HepG2 (cell line): ENCODE data around the gene THOP1. TPM values are rescaled to one million over a fixed set of nuclear protein-coding genes. Genes with fewer than 3 reads are reported as not detected.

ENCODE experiments used
- ATAC-seq: fragments of 200-7000 bp; cut with Tn5 transposase; 3 replicates; pipeline ENCODE4 v1.9.1; 2020; ENCODE audit warnings: mild to moderate bottlenecking, moderate library complexity
- BruUV-seq: library from RNA; stranded (reverse); fragments of 400-500 nt; replicated peaks from 2 replicates; lab custom pipeline; 2021; lab: Mats Ljungman, UMichigan
- CTCF ChIA-PET: fragments of 300-600 bp; formaldehyde crosslinking; extraction: SDS; loops from one replicate; lab custom pipeline; 2021; ENCODE audit warnings: low total read pairs, inconsistent platforms, low intra/inter-chr PET ratio; lab: Yijun Ruan, JAX
- POLR2A ChIA-PET: fragments of 350-600 bp; sonication (Branson Sonifier 250); formaldehyde crosslinking; loops from one replicate; lab custom pipeline; 2020; ENCODE audit warnings: antibody characterized with exemption, inconsistent platforms; lab: Yijun Ruan, JAX
- DNase-seq: peaks from one replicate; pipeline ENCODE4 v3.0.0-alpha.2; 2015; ENCODE audit warnings: low spot score
- FAIRE-seq: peaks from 3 replicates; lab custom pipeline; 2011; peaks lifted over from hg19 to GRCh38; lab: Jason Lieb, UNC
- H2AFZ ChIP-seq: one replicate; pipeline ENCODE4 v1.6.1; 2011; ENCODE audit warnings: low read length, inconsistent platforms
- H3K27ac ChIP-seq: fragments of 300-600 bp; 3 replicates; pipeline ENCODE4 v1.8.0; 2011; ENCODE audit warnings: mixed run types, mild to moderate bottlenecking, mixed read lengths, low read length, inconsistent platforms; ENCODE audit not compliant: insufficient read depth; ENCODE audit errors: extremely low read length
- H3K27me3 ChIP-seq, 2 experiments: fragments of 200-600 bp in 1 of 2; 2 replicates in 1 of 2; 3 replicates in 1 of 2; pipeline versions ENCODE4 v1.6.0 to v1.8.0; 2011; ENCODE audit warnings: low read length in 2 of 2, mild to moderate bottlenecking in 2 of 2, moderate library complexity in 2 of 2, inconsistent platforms in 1 of 2; ENCODE audit not compliant: insufficient read depth in 2 of 2, control insufficient read depth in 1 of 2
- H3K36me3 ChIP-seq, 2 experiments: fragments of 200-600 bp in 1 of 2; replicated peaks in 1 of 2; 2 replicates in 1 of 2; 3 replicates in 1 of 2; pipeline versions ENCODE4 v1.5.1 to v1.8.0; 2011; ENCODE audit warnings: low read length in 2 of 2, inconsistent platforms in 1 of 2; ENCODE audit not compliant: insufficient read depth in 2 of 2, control insufficient read depth in 1 of 2
- H3K4me1 ChIP-seq: 2 replicates; pipeline ENCODE4 v1.5.1; 2012; ENCODE audit warnings: low read length, inconsistent platforms; ENCODE audit not compliant: insufficient read depth
- H3K4me2 ChIP-seq: 2 replicates; pipeline ENCODE4 v1.6.0; 2011; ENCODE audit warnings: low read depth, low read length, inconsistent platforms
- H3K4me3 ChIP-seq, 3 experiments: fragments of 200-600 bp in 1 of 3; sonication (generic), shearing (Covaris generic) in 1 of 3; replicated peaks in 1 of 3; 2 replicates each; pipeline ENCODE4 v1.5.1; 2011 to 2016; ENCODE audit warnings: low read length in 3 of 3, inconsistent platforms in 2 of 3, low read depth in 2 of 3, mild to moderate bottlenecking in 2 of 3, control low read depth in 1 of 3, mixed read lengths in 1 of 3; ENCODE audit not compliant: insufficient read depth in 1 of 3
- H3K79me2 ChIP-seq: one replicate; pipeline ENCODE4 v1.6.1; 2011; ENCODE audit warnings: low read length, inconsistent platforms; ENCODE audit not compliant: insufficient read depth
- H3K9ac ChIP-seq: 2 replicates; pipeline ENCODE4 v1.6.0; 2011; ENCODE audit warnings: mild to moderate bottlenecking, low read depth, low read length, inconsistent platforms; ENCODE audit not compliant: insufficient read depth
- H3K9me3 ChIP-seq: 2 replicates; pipeline ENCODE4 v1.5.1; 2012; ENCODE audit warnings: mild to moderate bottlenecking, low read length
- H4K20me1 ChIP-seq: 2 replicates; pipeline ENCODE4 v1.6.0; 2011; ENCODE audit warnings: inconsistent platforms, mild to moderate bottlenecking, low read length, moderate library complexity; ENCODE audit not compliant: insufficient read depth
- JUND ChIP-seq: sonication (generic); formaldehyde crosslinking; IDR thresholded peaks from 2 replicates; pipeline ENCODE4 v1.8.0; 2022; ENCODE audit warnings: mild to moderate bottlenecking, missing genetic modification reagents
- KAT8 ChIP-seq: IDR thresholded peaks from 2 replicates; pipeline ENCODE4 v1.6.1; 2016; ENCODE audit warnings: missing genetic modification reagents, missing compliant biosample characterization
- RFX1 ChIP-seq: fragments of 450-650 bp; IDR thresholded peaks from 2 replicates; pipeline ENCODE4 v1.6.1; 2017
- SMYD3 ChIP-seq: sonication (generic); formaldehyde crosslinking; IDR thresholded peaks from 2 replicates; pipeline ENCODE4 v1.8.1; 2023; ENCODE audit warnings: mild to moderate bottlenecking, missing genetic modification reagents
- TBL1XR1 ChIP-seq: fragments of 150-350 bp; IDR thresholded peaks from 2 replicates; pipeline ENCODE4 v1.6.1; 2014; ENCODE audit warnings: borderline replicate concordance, low read length; ENCODE audit not compliant: partially characterized antibody
- ZBTB49 ChIP-seq: sonication (generic); formaldehyde crosslinking; IDR thresholded peaks from 2 replicates; pipeline ENCODE4 v1.4.0; 2020; ENCODE audit warnings: missing genetic modification reagents, borderline replicate concordance
- ZFP36L2 ChIP-seq: sonication (generic); formaldehyde crosslinking; IDR thresholded peaks from 2 replicates; pipeline ENCODE4 v1.4.0; 2020; ENCODE audit warnings: missing genetic modification reagents
- ZFP62 ChIP-seq: sonication (generic); formaldehyde crosslinking; IDR thresholded peaks from 2 replicates; pipeline ENCODE4 v1.4.0; 2020; ENCODE audit warnings: missing genetic modification reagents
- ZKSCAN8 ChIP-seq: IDR thresholded peaks from 2 replicates; pipeline ENCODE4 v1.6.1; 2016; ENCODE audit warnings: borderline replicate concordance, missing genetic modification reagents, missing compliant biosample characterization
- ZNF451 ChIP-seq: sonication (generic); formaldehyde crosslinking; IDR thresholded peaks from 2 replicates; pipeline ENCODE4 v1.5.0; 2020; ENCODE audit warnings: mild to moderate bottlenecking, missing genetic modification reagents
- ZNF589 ChIP-seq: sonication (generic); formaldehyde crosslinking; conservative IDR thresholded peaks from 2 replicates; pipeline ENCODE4 v1.8.0; 2022; ENCODE audit warnings: mild to moderate bottlenecking, moderate library complexity, missing genetic modification reagents
- WGBS: methylation state at CpG from one replicate; pipeline ENCODE4 v1.1.6; 2017; ENCODE audit warnings: low lambda C conversion rate; 5-methylcytosine and 5-hydroxymethylcytosine counted together
- in situ Hi-C: cut with HindIII; loops from 2 replicates; pipeline ENCODE4 v1.10.0; 2017; ENCODE audit warnings: low pct_unique_long_range_greater_than_20kb; ENCODE audit not compliant: extremely low pct_ligation_motif_present
- intact Hi-C: fragments of 100-400 bp; cut with micrococcal nuclease; formaldehyde crosslinking; loops from one replicate; pipeline ENCODE4 v1.10.0; 2022; ENCODE audit not compliant: unreplicated experiment
- polyA plus RNA-seq, 8 experiments: library from polyadenylated mRNA; depleted of rRNA in 3 of 8; stranded (reverse) in 7 of 8; unstranded in 1 of 8; fragments of >200 nt; fragmentation: Illumina TruSeq in 4 of 8; extraction: Trizol in 4 of 8; gene quantifications; 2 replicates each; pipeline versions ENCODE4 v1.2.1 to v1.2.3, GENCODE V29; 2011 to 2016; ENCODE audit warnings: low read depth in 4 of 8, missing spikeins in 1 of 8, mixed read lengths in 1 of 8; ENCODE audit not compliant: insufficient read depth in 1 of 8
- total RNA-seq, 5 experiments: library from RNA; depleted of rRNA; stranded (reverse); fragments of >200 nt; fragmentation: Illumina TruSeq; extraction: Trizol; gene quantifications; 2 replicates each; pipeline ENCODE4 v1.2.3, GENCODE V29; 2016; ENCODE audit warnings: low read depth in 1 of 5
- TF ChIP-seq, protein P1 (sequence below): sonication (generic); formaldehyde crosslinking; IDR thresholded peaks from 2 replicates; pipeline ENCODE4 v1.4.0; 2020; ENCODE audit warnings: mild to moderate bottlenecking, missing genetic modification reagents
- TF ChIP-seq, protein P2 (sequence below): sonication (generic); formaldehyde crosslinking; IDR thresholded peaks from 2 replicates; pipeline ENCODE4 v1.5.1; 2020; ENCODE audit warnings: mild to moderate bottlenecking, missing genetic modification reagents, moderate library complexity

THOP1 gene
- total and polyA plus RNA-seq, 2 of the 13 experiments (the other 11 are each of a cell fraction or from before 2014, with no cell fraction given): 74.4 to 116 TPM

DNA sequence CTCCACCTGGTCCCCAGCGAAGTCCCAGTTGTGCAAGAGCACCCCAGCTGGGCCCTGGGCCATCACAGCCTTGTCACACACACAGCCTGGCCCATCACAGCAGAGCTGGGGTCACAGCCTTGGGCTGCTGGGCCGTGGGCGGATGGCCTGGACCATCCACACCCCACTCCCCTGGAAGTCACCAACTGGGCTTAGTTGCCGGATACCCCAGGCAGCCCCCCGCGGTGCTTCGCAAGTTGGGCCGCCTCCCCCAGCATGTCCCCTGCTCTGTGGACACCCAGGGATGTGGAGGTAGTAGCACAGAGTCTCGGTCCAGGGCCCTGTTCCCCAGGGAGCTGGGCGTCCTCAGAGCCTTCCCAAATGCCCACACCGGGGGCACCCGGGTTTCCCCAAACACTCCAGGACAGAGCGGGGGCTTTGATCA is 29.9 kb downstream of the THOP1 start (continued):
- no peak for TF ChIP-seq ZBTB49 (CRISPR knock-in tag)
- no peak for TF ChIP-seq ZKSCAN8 (CRISPR knock-in tag)
- no peak for TF ChIP-seq TBL1XR1

DNA sequence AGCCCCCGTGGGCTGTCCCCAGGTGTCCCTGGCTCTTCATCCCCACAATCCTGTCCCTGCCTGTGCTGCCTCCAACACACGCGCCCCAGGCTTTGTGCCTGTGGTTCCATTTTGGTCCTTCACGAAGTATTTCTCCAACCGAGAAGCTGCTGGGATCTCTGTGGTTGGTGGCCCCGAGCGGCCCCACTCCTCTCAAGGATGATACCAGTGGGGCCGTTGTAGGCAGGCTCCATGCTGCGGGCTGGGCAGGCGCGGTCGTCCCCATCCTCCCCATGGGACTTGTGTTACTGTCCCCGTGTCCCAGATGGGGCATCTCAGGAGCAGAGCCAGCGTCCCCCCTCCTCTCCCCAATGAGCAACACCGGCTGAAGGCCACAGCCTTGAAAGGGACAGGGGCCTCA is 30.6 kb downstream of the THOP1 start:
- no peak for FAIRE-seq
- no peak for ATAC-seq
- 96% methylated on average over 12 of the region's 15 CpGs for WGBS
- TF ChIP-seq ZFP62 (CRISPR knock-in tag): no peak
- TF ChIP-seq SMYD3 (CRISPR knock-in tag): no peak
- TF ChIP-seq, protein P1, sequence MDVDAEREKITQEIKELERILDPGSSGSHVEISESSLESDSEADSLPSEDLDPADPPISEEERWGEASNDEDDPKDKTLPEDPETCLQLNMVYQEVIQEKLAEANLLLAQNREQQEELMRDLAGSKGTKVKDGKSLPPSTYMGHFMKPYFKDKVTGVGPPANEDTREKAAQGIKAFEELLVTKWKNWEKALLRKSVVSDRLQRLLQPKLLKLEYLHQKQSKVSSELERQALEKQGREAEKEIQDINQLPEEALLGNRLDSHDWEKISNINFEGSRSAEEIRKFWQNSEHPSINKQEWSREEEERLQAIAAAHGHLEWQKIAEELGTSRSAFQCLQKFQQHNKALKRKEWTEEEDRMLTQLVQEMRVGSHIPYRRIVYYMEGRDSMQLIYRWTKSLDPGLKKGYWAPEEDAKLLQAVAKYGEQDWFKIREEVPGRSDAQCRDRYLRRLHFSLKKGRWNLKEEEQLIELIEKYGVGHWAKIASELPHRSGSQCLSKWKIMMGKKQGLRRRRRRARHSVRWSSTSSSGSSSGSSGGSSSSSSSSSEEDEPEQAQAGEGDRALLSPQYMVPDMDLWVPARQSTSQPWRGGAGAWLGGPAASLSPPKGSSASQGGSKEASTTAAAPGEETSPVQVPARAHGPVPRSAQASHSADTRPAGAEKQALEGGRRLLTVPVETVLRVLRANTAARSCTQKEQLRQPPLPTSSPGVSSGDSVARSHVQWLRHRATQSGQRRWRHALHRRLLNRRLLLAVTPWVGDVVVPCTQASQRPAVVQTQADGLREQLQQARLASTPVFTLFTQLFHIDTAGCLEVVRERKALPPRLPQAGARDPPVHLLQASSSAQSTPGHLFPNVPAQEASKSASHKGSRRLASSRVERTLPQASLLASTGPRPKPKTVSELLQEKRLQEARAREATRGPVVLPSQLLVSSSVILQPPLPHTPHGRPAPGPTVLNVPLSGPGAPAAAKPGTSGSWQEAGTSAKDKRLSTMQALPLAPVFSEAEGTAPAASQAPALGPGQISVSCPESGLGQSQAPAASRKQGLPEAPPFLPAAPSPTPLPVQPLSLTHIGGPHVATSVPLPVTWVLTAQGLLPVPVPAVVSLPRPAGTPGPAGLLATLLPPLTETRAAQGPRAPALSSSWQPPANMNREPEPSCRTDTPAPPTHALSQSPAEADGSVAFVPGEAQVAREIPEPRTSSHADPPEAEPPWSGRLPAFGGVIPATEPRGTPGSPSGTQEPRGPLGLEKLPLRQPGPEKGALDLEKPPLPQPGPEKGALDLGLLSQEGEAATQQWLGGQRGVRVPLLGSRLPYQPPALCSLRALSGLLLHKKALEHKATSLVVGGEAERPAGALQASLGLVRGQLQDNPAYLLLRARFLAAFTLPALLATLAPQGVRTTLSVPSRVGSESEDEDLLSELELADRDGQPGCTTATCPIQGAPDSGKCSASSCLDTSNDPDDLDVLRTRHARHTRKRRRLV (CRISPR knock-in tag): no peak
- TF ChIP-seq JUND (CRISPR knock-in tag): no peak
- TF ChIP-seq ZNF451 (CRISPR knock-in tag): no peak
- TF ChIP-seq RFX1: no peak
- TF ChIP-seq, protein P2, sequence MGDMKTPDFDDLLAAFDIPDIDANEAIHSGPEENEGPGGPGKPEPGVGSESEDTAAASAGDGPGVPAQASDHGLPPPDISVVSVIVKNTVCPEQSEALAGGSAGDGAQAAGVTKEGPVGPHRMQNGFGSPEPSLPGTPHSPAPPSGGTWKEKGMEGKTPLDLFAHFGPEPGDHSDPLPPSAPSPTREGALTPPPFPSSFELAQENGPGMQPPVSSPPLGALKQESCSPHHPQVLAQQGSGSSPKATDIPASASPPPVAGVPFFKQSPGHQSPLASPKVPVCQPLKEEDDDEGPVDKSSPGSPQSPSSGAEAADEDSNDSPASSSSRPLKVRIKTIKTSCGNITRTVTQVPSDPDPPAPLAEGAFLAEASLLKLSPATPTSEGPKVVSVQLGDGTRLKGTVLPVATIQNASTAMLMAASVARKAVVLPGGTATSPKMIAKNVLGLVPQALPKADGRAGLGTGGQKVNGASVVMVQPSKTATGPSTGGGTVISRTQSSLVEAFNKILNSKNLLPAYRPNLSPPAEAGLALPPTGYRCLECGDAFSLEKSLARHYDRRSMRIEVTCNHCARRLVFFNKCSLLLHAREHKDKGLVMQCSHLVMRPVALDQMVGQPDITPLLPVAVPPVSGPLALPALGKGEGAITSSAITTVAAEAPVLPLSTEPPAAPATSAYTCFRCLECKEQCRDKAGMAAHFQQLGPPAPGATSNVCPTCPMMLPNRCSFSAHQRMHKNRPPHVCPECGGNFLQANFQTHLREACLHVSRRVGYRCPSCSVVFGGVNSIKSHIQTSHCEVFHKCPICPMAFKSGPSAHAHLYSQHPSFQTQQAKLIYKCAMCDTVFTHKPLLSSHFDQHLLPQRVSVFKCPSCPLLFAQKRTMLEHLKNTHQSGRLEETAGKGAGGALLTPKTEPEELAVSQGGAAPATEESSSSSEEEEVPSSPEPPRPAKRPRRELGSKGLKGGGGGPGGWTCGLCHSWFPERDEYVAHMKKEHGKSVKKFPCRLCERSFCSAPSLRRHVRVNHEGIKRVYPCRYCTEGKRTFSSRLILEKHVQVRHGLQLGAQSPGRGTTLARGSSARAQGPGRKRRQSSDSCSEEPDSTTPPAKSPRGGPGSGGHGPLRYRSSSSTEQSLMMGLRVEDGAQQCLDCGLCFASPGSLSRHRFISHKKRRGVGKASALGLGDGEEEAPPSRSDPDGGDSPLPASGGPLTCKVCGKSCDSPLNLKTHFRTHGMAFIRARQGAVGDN (CRISPR knock-in tag): no peak
- no peak for TF ChIP-seq ZNF589 (CRISPR knock-in tag)
- TF ChIP-seq KAT8 (CRISPR knock-in tag): no peak
- no peak for TF ChIP-seq ZFP36L2

More for the DNA sequence above, 30.6 kb downstream of the THOP1 start:
- H3K4me2 ChIP-seq: no peak overlapping the region
- H3K9me3 ChIP-seq: no peaks in the 10 kb centered on the region
- peaks cover 5 to 13% of the 10 kb centered on the region in 2 experiments; a peak in 1 of 5 replicates for H3K36me3 ChIP-seq
- H2AFZ ChIP-seq: no peak overlapping the region
- no peaks in the 10 kb centered on the region for H3K27me3 ChIP-seq
- H3K4me3 ChIP-seq: no peak overlapping the region
- ChIA-PET POLR2A (no interaction called here), CTCF (no interaction called here)
- no TSS peak for BruUV-seq
- H3K9ac ChIP-seq: no peak overlapping the region
- no peaks in the 10 kb centered on the region for H4K20me1 ChIP-seq
- peaks cover 11% of the 10 kb centered on the region for H3K4me1 ChIP-seq
- no peaks in the 10 kb centered on the region for H3K79me2 ChIP-seq
- no peak for DNase-seq
- no peak overlapping the region for H3K27ac ChIP-seq
- in situ Hi-C loops (loop anchor here (10.0 kb wide), 1 partner anchor 59 kb away; no protein-coding TSS in a partner anchor), intact Hi-C loops (no loop called here)
